OCI-LY7 (cell line): Measurements from ENCODE around the gene MIER2.

ENCODE experiments used
- EZH2phosphoT487 ChIP-seq: fragments of 200-600 bp; sonication (generic); IDR thresholded peaks from 2 replicates; pipeline ENCODE4 v1.6.1; 2018; ENCODE audit warnings: low read depth, borderline replicate concordance, mild to moderate bottlenecking, mixed run types, antibody characterized with exemption, low read length, moderate library complexity, mixed read lengths
- TF ChIP-seq, protein P1 (sequence below): fragments of 200-600 bp; sonication (generic); conservative IDR thresholded peaks from 2 replicates; pipeline ENCODE4 v1.5.1; 2014; ENCODE audit warnings: mild to moderate bottlenecking, antibody characterized with exemption, low read length, moderate library complexity, mixed read lengths

- TF ChIP-seq, protein P1, sequence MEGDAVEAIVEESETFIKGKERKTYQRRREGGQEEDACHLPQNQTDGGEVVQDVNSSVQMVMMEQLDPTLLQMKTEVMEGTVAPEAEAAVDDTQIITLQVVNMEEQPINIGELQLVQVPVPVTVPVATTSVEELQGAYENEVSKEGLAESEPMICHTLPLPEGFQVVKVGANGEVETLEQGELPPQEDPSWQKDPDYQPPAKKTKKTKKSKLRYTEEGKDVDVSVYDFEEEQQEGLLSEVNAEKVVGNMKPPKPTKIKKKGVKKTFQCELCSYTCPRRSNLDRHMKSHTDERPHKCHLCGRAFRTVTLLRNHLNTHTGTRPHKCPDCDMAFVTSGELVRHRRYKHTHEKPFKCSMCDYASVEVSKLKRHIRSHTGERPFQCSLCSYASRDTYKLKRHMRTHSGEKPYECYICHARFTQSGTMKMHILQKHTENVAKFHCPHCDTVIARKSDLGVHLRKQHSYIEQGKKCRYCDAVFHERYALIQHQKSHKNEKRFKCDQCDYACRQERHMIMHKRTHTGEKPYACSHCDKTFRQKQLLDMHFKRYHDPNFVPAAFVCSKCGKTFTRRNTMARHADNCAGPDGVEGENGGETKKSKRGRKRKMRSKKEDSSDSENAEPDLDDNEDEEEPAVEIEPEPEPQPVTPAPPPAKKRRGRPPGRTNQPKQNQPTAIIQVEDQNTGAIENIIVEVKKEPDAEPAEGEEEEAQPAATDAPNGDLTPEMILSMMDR = no peak
- no peak for TF ChIP-seq EZH2phosphoT487
Observed at GRCh38 chr19:355134-355533, 10.5 kb upstream of the MIER2 start.
